Lung (tissue), 12 donors: ENCODE results near the gene LBP. TPM values are rescaled to one million over a fixed set of nuclear protein-coding genes. Genes with fewer than 3 reads are reported as not detected.

ENCODE experiments used
- ATAC-seq: fragments of 200-7000 bp; cut with Tn5 transposase; one replicate; pipeline ENCODE4 v1.9.1; 2020; ENCODE audit warnings: moderate number of reproducible peaks; ENCODE audit not compliant: insufficient read depth, low FRiP score
- DNase-seq, 3 donors: peaks; one replicate each; pipeline ENCODE4 v3.0.0-alpha.2; 2013 to 2017
- H3K27ac ChIP-seq, 2 donors: one replicate each; pipeline ENCODE4 v1.5.1; 2013; ENCODE audit warnings: mild to moderate bottlenecking in 2 of 2, moderate library complexity in 2 of 2, control low read depth in 1 of 2, inconsistent platforms in 1 of 2, low read depth in 1 of 2, low read length in 1 of 2
- H3K27me3 ChIP-seq, 3 donors: one replicate each; pipeline ENCODE4 v1.5.1; 2013; ENCODE audit warnings: low read length in 2 of 3; ENCODE audit not compliant: control insufficient read depth in 3 of 3, insufficient read depth in 3 of 3
- H3K36me3 ChIP-seq, 4 donors: one replicate each; pipeline ENCODE4 v1.5.1; 2013; ENCODE audit warnings: low read length in 4 of 4, mild to moderate bottlenecking in 1 of 4, moderate library complexity in 1 of 4; ENCODE audit not compliant: control insufficient read depth in 4 of 4, insufficient read depth in 4 of 4
- H3K4me1 ChIP-seq, 5 donors: one replicate each; pipeline ENCODE4 v1.5.1; 2013; ENCODE audit warnings: low read length in 5 of 5, mild to moderate bottlenecking in 2 of 5, moderate library complexity in 1 of 5; ENCODE audit not compliant: control insufficient read depth in 5 of 5, insufficient read depth in 5 of 5
- H3K4me3 ChIP-seq: one replicate; pipeline ENCODE4 v1.5.1; 2013; ENCODE audit warnings: mild to moderate bottlenecking, control low read depth, moderate library complexity
- H3K9ac ChIP-seq, 2 donors: one replicate each; pipeline ENCODE4 v1.5.1; 2013; ENCODE audit warnings: low read length in 2 of 2, control low read depth in 1 of 2; ENCODE audit not compliant: insufficient read depth in 1 of 2
- H3K9me3 ChIP-seq, 4 donors: one replicate each; pipeline ENCODE4 v1.5.1; 2013; ENCODE audit warnings: low read length in 3 of 4, mild to moderate bottlenecking in 1 of 4, moderate library complexity in 1 of 4; ENCODE audit not compliant: control insufficient read depth in 4 of 4, insufficient read depth in 3 of 4
- WGBS, 2 donors: extraction: QIAGEN DNeasy Blood & Tissue Kit; methylation state at CpG; one replicate each; pipeline ENCODE4 v1.1.7; 2013; 5-methylcytosine and 5-hydroxymethylcytosine counted together
- polyA plus RNA-seq, 2 donors: library from polyadenylated mRNA; stranded (reverse); fragments of 200-250 nt; gene quantifications; one replicate each; pipeline ENCODE4 v1.2.1, GENCODE V29; 2013
- total RNA-seq, 2 donors: library from RNA; depleted of rRNA in 1 of 2; stranded (reverse); fragments of >200 nt in 1 of 2; gene quantifications; one replicate each; pipeline ENCODE4 v1.2.1, GENCODE V29; 2014 to 2021
- TF ChIP-seq, protein P1 (sequence below): IDR thresholded peaks from 2 replicates; pipeline ENCODE4 v1.5.1; 2012; ENCODE audit warnings: mild to moderate bottlenecking; ENCODE audit errors: control extremely low read depth, extremely low read depth
- donor health status: control.
- donor health status: control.
- donor health status: Bipolar disorder and iron deficiency.
- donor health status: healthy.
- donor health status: DM: yes; HTN: yes; CAD: no.

The LBP gene
- total and polyA plus RNA-seq, 4 donors = 0.30 to 4.8 (median 0.98) TPM; not detected in 1

DNA sequence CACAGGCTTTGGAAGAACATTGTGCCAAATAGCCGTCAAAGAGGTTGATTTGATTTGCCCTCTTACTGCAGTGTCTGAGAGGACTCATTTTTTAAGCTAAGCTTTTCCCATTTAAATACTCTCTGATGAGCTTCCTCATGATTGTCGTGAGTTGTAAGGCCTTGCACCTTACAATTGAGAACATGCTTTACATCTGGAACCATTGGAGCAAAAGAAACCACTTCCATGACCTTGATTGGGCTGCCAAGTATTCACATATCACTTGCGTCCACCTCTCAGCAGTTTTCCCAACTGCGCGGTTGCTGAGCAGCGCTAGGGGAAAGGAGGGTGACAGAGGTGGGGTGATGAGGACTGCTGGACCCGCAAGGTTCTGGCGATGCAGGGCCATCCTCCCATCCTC lies 12.3 kb upstream of the LBP start:
- H3K4me3 ChIP-seq = no peak overlapping the region
- ATAC-seq (no peak), DNase-seq (no peak)
- peaks cover 0 to 4% (median 0%) of the 10 kb centered on the region in 3 donors for H3K27me3 ChIP-seq
- no peaks in the 10 kb centered on the region for H3K36me3 ChIP-seq
- H3K4me1 ChIP-seq = peaks cover 0 to 12% (median 5%) of the 10 kb centered on the region in 5 donors
- WGBS, 2 donors = 88 to 91% methylated on average over 8 of the region's 8 CpGs
- TF ChIP-seq, protein P1, sequence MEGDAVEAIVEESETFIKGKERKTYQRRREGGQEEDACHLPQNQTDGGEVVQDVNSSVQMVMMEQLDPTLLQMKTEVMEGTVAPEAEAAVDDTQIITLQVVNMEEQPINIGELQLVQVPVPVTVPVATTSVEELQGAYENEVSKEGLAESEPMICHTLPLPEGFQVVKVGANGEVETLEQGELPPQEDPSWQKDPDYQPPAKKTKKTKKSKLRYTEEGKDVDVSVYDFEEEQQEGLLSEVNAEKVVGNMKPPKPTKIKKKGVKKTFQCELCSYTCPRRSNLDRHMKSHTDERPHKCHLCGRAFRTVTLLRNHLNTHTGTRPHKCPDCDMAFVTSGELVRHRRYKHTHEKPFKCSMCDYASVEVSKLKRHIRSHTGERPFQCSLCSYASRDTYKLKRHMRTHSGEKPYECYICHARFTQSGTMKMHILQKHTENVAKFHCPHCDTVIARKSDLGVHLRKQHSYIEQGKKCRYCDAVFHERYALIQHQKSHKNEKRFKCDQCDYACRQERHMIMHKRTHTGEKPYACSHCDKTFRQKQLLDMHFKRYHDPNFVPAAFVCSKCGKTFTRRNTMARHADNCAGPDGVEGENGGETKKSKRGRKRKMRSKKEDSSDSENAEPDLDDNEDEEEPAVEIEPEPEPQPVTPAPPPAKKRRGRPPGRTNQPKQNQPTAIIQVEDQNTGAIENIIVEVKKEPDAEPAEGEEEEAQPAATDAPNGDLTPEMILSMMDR = no peak
- no peak overlapping the region for H3K27ac ChIP-seq
- peaks cover 0 to 11% (median 2%) of the 10 kb centered on the region in 4 donors for H3K9me3 ChIP-seq
- no peak overlapping the region for H3K9ac ChIP-seq

DNA sequence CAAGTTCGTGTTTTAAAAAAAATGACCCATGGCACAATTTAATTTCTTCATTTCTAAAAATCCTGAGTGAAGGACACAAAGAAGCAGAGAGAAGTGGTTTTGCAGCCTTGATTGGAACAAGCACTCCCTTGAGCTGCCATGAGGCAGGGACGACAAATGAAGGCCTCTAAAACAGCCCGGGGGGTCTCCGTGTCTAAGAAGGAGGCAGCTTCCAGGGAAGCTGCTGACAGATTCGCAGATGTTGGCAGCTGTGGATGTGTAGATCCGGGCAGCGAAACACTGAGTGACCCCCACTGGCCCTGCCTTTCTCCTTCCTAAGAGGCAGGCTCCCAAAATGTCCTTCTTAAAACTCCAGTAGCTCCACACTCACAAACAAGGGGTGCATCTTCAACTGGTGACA lies 9.6 kb upstream of the LBP start:
- WGBS, 2 donors = 46 to 66% methylated on average over 7 of the region's 7 CpGs
- Histone ChIP-seq H3K27ac (no peak overlapping the region), H3K36me3 (no peaks in the 10 kb centered on the region), H3K9me3 (peaks cover 0 to 11% (median 2%) of the 10 kb centered on the region in 4 donors), H3K4me3 (no peak overlapping the region), H3K9ac (no peak overlapping the region), H3K4me1 (peaks cover 0 to 12% (median 5%) of the 10 kb centered on the region in 5 donors), H3K27me3 (peaks cover 0 to 4% (median 0%) of the 10 kb centered on the region in 3 donors)
- ATAC-seq (no peak), DNase-seq (peak; percentile 62 to 79 (median 76))
- TF ChIP-seq, protein P1 = no peak

DNA sequence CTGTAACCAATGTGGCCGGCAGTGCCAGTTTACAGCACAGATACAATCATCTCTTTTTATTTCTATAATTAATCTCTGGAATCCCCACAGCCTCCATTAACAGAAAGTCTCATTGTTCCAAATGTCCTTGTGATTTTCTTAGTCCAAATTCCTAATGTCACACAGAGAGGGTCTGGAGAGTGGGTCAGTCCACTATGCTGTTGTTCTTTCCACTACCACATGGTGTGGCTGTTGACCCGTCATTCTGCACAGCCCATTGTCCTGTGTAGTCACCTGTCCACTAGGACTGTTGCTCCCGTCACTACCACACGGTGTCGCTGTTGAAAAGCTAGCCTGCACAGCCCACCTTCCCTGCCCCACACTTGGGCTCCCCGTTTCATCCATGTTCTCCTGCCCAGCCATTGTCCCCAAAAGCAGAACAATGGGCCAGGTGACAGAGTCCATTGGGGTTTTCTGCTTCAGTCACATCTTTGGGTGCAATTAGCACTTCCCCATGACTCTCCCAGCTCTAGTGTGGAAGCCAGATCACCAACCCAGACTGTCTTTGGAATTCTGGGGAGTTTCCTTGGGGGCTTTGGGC lies 8.6 kb upstream of the LBP start:
- WGBS, 2 donors = 37 to 45% methylated on average over 6 of the region's 6 CpGs
- ATAC-seq (no peak), DNase-seq (no peak)

More for the DNA sequence above, 8.6 kb upstream of the LBP start:
- Histone ChIP-seq H3K36me3 (no peaks in the 10 kb centered on the region), H3K4me3 (no peak overlapping the region), H3K27me3 (peaks cover 0 to 4% (median 0%) of the 10 kb centered on the region in 3 donors), H3K27ac (peak overlapping the region in 1 of 2 donors; percentile 33), H3K4me1 (peaks cover 0 to 17% (median 8%) of the 10 kb centered on the region in 5 donors), H3K9ac (no peak overlapping the region), H3K9me3 (peaks cover 0 to 10% (median 2%) of the 10 kb centered on the region in 4 donors)
- TF ChIP-seq, protein P1 = no peak
